T-cell (primary cell): ENCODE data around the gene CCDC87. TPM values are rescaled to one million over a fixed set of nuclear protein-coding genes. Genes with fewer than 3 reads are reported as not detected.

Experiments
- ATAC-seq, 4 experiments: fragments of 200-7000 bp in 3 of 4; fragments of 150-1000 bp in 1 of 4; cut with Tn5 transposase; replicated peaks in 1 of 4; 1 replicate in 3 of 4; 2 replicates in 1 of 4; pipeline ENCODE4 v1.10.0; 2021; ENCODE audit warnings: moderate library complexity in 3 of 4, mild to moderate bottlenecking in 2 of 4, moderate number of reproducible peaks in 1 of 4
- CTCF ChIA-PET, 2 donors: fragments of 300-600 bp; sonication (Branson Sonifier 250); formaldehyde crosslinking; loops; one replicate each; lab custom pipeline; 2022; ENCODE audit warnings: antibody characterized with exemption in 2 of 2; lab: Charles Lee
- POLR2A ChIA-PET, 2 donors: fragments of 300-600 bp; sonication (Branson Sonifier 250); formaldehyde crosslinking; loops; one replicate each; lab custom pipeline; 2022; ENCODE audit warnings: antibody characterized with exemption in 2 of 2; lab: Charles Lee
- DNase-seq, 35 experiments: peaks; one replicate each; pipeline versions ENCODE4 v3.0.0 to v3.0.0-alpha.2; 2013 to 2023
- H3K27ac ChIP-seq: one replicate; pipeline ENCODE4 v1.5.1; 2013; ENCODE audit warnings: low read length
- H3K27me3 ChIP-seq, 2 experiments: replicated peaks in 1 of 2; 1 replicate in 1 of 2; 2 replicates in 1 of 2; pipeline versions ENCODE4 v1.6.1 to v1.7.0; 2013; ENCODE audit warnings: low read length in 1 of 2, mixed read lengths in 1 of 2; ENCODE audit not compliant: control insufficient read depth in 2 of 2, insufficient read depth in 2 of 2; ENCODE audit errors: extremely low read depth in 1 of 2
- H3K36me3 ChIP-seq, 2 donors: 1 replicate in 1 of 2; 2 replicates in 1 of 2; pipeline versions ENCODE4 v1.6.1 to v1.7.0; 2013; ENCODE audit warnings: low read length in 1 of 2; ENCODE audit not compliant: control insufficient read depth in 2 of 2, insufficient read depth in 1 of 2; ENCODE audit errors: extremely low read depth in 1 of 2
- H3K4me1 ChIP-seq, 2 experiments: 1 replicate in 1 of 2; 2 replicates in 1 of 2; pipeline versions ENCODE4 v1.6.1 to v1.7.0; 2013; ENCODE audit warnings: low read length in 2 of 2, mixed read lengths in 1 of 2; ENCODE audit not compliant: insufficient read depth in 2 of 2, control insufficient read depth in 1 of 2; ENCODE audit errors: extremely low read depth in 1 of 2
- H3K4me3 ChIP-seq, 2 donors: 1 replicate in 1 of 2; 2 replicates in 1 of 2; pipeline versions ENCODE4 v1.5.1 to v1.7.0; 2013; ENCODE audit warnings: mild to moderate bottlenecking in 2 of 2, low read length in 1 of 2, moderate library complexity in 1 of 2; ENCODE audit not compliant: control insufficient read depth in 1 of 2; ENCODE audit errors: extremely low read depth in 1 of 2
- H3K9me3 ChIP-seq: 2 replicates; pipeline ENCODE4 v1.7.0; 2013
- H3K27ac Mint-ChIP-seq, 2 donors: one replicate each; pipeline ENCODE4 v1.8.0; 2020 to 2021; ENCODE audit warnings: mild to moderate bottlenecking in 2 of 2, mixed read lengths in 2 of 2
- H3K27me3 Mint-ChIP-seq, 2 donors: one replicate each; pipeline ENCODE4 v1.8.0; 2021 to 2022; ENCODE audit warnings: mixed read lengths in 2 of 2
- H3K36me3 Mint-ChIP-seq: one replicate; pipeline ENCODE4 v1.8.0; 2021; ENCODE audit warnings: mixed read lengths
- H3K4me1 Mint-ChIP-seq, 3 donors: one replicate each; pipeline ENCODE4 v1.8.0; 2020 to 2022; ENCODE audit warnings: mixed read lengths in 3 of 3, mild to moderate bottlenecking in 1 of 3
- H3K4me3 Mint-ChIP-seq, 3 donors: one replicate each; pipeline ENCODE4 v1.8.0; 2020 to 2022; ENCODE audit warnings: mild to moderate bottlenecking in 3 of 3, mixed read lengths in 3 of 3, moderate library complexity in 3 of 3
- H3K9me3 Mint-ChIP-seq, 3 donors: one replicate each; pipeline ENCODE4 v1.8.0; 2020 to 2022; ENCODE audit warnings: mixed read lengths in 3 of 3
- WGBS: methylation state at CpG from one replicate; pipeline ENCODE4 v1.1.5; 2013; ENCODE audit warnings: missing lambda C conversion rate; ENCODE audit not compliant: insufficient coverage; 5-methylcytosine and 5-hydroxymethylcytosine counted together
- total RNA-seq, 35 experiments: library from RNA in 6 of 35; stranded (reverse) in 6 of 35; fragments of 120-200 nt in 1 of 35; gene quantifications; one replicate each; pipeline versions ENCODE4 v1.2.1 to v1.2.4 and lab custom pipeline; 2013 to 2026

CCDC87 gene
- total RNA-seq, 5 donors from 2014 or later (not counting 1 experiment from before 2014, with no cell fraction given): 0.10 to 0.65 (median 0.32) TPM

- H3K27ac Mint-ChIP-seq: no peak overlapping the region
These were observed 10.2 kb upstream of the CCDC87 start for GRCh38 chr11:66603072-66603471.

DNA sequence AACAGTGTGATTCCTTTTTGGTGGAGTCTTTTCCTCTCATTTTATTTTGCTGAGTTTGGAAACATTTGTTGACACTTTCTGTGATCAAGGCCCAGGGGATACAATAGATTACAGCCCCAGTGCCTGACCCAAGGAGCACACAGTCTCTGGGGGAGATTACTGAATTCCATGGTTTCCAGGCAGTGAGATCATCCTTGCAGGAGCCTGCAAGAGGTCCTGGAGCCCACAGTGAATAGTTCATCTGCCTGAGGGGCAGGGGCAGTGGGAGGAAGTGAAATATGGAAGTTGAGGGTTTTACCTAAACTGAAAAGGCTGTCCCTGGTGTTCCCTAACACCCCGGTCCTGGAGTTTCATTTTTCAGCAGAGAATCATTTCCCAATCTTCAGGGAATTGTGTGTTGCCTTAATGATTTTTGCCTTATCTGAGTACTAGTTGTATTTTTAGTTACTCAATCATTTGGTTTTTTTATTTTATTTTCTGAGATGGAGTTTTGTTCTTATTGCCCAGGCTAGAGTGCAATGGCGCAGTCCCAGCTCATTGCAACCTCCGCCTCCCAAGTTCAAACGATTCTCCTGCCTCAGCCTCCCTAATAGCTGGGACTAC lies 7.9 kb upstream of the CCDC87 start:
- Mint-ChIP-seq H3K36me3 (peaks cover 26% of the 10 kb centered on the region), H3K9me3 (no peaks in the 10 kb centered on the region), H3K4me3 (no peak overlapping the region), H3K27ac (no peak overlapping the region), H3K4me1 (peaks cover 4 to 8% (median 7%) of the 10 kb centered on the region in 3 donors), H3K27me3 (no peaks in the 10 kb centered on the region)
- CTCF ChIA-PET: no interaction called here
- WGBS: 80% methylated on average over 1 of the region's 4 CpGs
- ATAC-seq (no peak), DNase-seq (no peak)
- no peaks in the 10 kb centered on the region for H3K27me3 ChIP-seq
- POLR2A ChIA-PET: no interaction called here
- peaks cover 0 to 3% of the 10 kb centered on the region in 2 experiments for H3K4me1 ChIP-seq
- H3K4me3 ChIP-seq: no peak overlapping the region
- no peak overlapping the region for H3K27ac ChIP-seq
- no peaks in the 10 kb centered on the region for H3K9me3 ChIP-seq
- H3K36me3 ChIP-seq: peaks cover 26 to 41% of the 10 kb centered on the region in 2 donors

More at GRCh38 chr11:66603072-66603471, 10.2 kb upstream of the CCDC87 start:
- Histone ChIP-seq H3K27me3 (no peaks in the 10 kb centered on the region), H3K36me3 (peaks cover 26 to 45% of the 10 kb centered on the region in 2 donors), H3K9me3 (no peaks in the 10 kb centered on the region), H3K4me3 (no peak overlapping the region), H3K4me1 (no peaks in the 10 kb centered on the region), H3K27ac (no peak overlapping the region)
- ChIA-PET CTCF (interaction anchor here in 1 of 2 donors (0.6 kb wide), 1 partner anchor 137 kb away, joined by 4 read pairs; no protein-coding TSS in a partner anchor), POLR2A (interaction anchor here in 1 of 2 donors (0.6 kb wide), 1 partner anchor 19 kb away, joined by 6 read pairs; no protein-coding TSS in a partner anchor)
- Mint-ChIP-seq H3K4me1 (peaks cover 0 to 3% (median under 1%) of the 10 kb centered on the region in 3 donors), H3K36me3 (peaks cover 26% of the 10 kb centered on the region), H3K9me3 (no peaks in the 10 kb centered on the region), H3K4me3 (no peak overlapping the region), H3K27me3 (no peaks in the 10 kb centered on the region)
- WGBS: 92% methylated on average over 5 of the region's 6 CpGs
- DNase-seq (no peak), ATAC-seq (no peak)

DNA sequence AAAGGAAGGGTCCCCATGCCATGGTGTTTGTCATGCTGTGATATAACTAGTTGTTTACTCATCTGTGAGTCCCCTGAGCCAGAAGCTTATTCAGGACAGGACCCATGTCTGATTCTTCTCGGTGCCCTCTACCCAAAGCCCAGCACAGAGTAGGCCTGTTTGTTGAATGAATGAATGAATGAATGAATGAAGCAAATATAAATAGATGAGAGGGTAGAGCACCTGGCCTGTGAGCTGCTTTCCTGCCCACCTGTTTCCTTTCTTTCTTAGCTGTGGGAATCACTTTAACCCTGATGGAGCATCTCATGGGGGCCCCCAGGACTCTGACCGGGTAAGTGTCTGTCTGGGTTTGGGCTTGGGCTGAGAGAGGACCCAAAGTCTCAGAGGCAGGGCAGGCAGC lies 7.4 kb upstream of the CCDC87 start:
- H3K27ac Mint-ChIP-seq: no peak overlapping the region
- Histone ChIP-seq H3K36me3 (peaks cover 21 to 36% of the 10 kb centered on the region in 2 donors), H3K27me3 (no peaks in the 10 kb centered on the region), H3K27ac (no peak overlapping the region), H3K4me1 (peaks cover 0 to 8% of the 10 kb centered on the region in 2 experiments), H3K9me3 (no peaks in the 10 kb centered on the region), H3K4me3 (no peak overlapping the region)
- no peak overlapping the region for H3K4me3 Mint-ChIP-seq
- H3K9me3 Mint-ChIP-seq: no peaks in the 10 kb centered on the region
- H3K4me1 Mint-ChIP-seq: peaks cover 9 to 13% (median 12%) of the 10 kb centered on the region in 3 donors
- CTCF ChIA-PET: no interaction called here
- no CpG with 5 or more reads among the region's 2 CpGs for WGBS
- POLR2A ChIA-PET: no interaction called here
- ATAC-seq: no peak
- peaks cover 23% of the 10 kb centered on the region for H3K36me3 Mint-ChIP-seq
- no peaks in the 10 kb centered on the region for H3K27me3 Mint-ChIP-seq
- no peak for DNase-seq

DNA sequence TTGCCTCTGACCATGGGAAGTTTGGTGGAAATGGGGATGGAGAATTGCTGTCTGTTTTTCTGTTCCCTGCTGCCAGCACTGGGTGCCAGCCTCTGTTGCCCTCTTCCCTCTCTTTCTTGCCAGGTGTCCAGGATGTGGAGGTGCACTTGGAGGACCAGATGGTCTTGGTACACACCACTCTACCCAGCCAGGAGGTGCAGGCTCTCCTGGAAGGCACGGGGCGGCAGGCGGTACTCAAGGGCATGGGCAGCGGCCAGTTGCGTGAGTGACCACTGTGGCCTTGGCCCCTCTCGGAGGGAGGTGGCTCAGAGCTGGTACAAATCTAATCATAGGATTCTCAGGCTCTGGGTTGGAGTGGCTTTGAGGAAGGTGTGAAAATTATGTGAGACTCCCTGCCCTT lies 6.1 kb upstream of the CCDC87 start:
- Histone ChIP-seq H3K27ac (no peak overlapping the region), H3K4me1 (peaks cover 0 to 18% of the 10 kb centered on the region in 2 experiments), H3K27me3 (no peaks in the 10 kb centered on the region), H3K36me3 (peaks cover 13 to 24% of the 10 kb centered on the region in 2 donors), H3K9me3 (no peaks in the 10 kb centered on the region), H3K4me3 (no peak overlapping the region)
- Mint-ChIP-seq H3K27me3 (no peaks in the 10 kb centered on the region), H3K9me3 (no peaks in the 10 kb centered on the region), H3K27ac (no peak overlapping the region), H3K36me3 (peaks cover 12% of the 10 kb centered on the region), H3K4me1 (peaks cover 17 to 22% (median 20%) of the 10 kb centered on the region in 3 donors), H3K4me3 (no peak overlapping the region)
- WGBS: 80% methylated on average over 2 of the region's 6 CpGs
- ATAC-seq: no peak
- CTCF ChIA-PET: no interaction called here
- DNase-seq: no peak
- POLR2A ChIA-PET: no interaction called here

DNA sequence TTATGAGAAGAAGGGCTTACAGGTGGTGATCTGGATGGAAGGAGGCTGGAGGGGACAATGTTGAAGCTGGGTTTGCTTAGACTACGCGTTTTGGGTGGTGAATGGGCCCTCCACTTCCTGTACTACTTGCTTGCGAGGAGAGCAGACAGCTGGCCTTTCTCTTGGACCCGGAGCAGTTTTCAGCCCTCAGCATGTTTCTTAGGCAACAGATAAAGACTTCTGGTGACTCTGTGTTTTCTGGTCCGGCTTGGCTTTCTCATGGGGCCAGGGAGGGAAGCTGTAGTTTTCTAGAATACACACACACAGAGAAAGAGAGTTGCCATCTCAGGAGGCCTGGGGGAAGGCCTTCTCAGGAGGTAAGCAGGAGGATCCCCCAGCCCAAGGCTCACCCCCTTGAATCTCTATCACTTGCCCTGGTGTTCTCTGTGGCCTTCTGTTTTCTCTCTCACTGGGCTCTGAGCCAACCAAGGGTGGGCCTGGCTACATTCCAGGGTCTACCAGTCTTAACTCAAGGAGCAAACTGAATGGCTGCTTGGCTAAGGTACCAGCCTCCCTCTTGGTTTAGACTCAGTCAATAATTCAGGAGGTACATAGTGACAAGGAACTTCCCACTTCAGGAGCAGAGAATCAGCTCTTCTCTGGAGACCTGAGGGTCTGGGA lies 2.5 kb upstream of the CCDC87 start:
- DNase-seq (peak in 1 of 35 experiments; percentile 19), ATAC-seq (no peak)
- peak overlapping the region; percentile 36 to 92 (median 67) for H3K4me3 Mint-ChIP-seq
- 100% methylated on average over 1 of the region's 5 CpGs for WGBS
- Histone ChIP-seq H3K4me3 (no peak overlapping the region), H3K36me3 (peaks cover 0 to 21% of the 10 kb centered on the region in 2 donors), H3K9me3 (no peaks in the 10 kb centered on the region), H3K27me3 (peaks cover 0 to 7% of the 10 kb centered on the region in 2 experiments), H3K27ac (peak overlapping the region; percentile 38), H3K4me1 (peaks cover 5 to 37% of the 10 kb centered on the region in 2 experiments)
- ChIA-PET POLR2A (interaction anchor here (0.6 to 1.5 kb wide), 4 partner anchors 21 to 43 kb away, joined by 3 to 15 read pairs (median 6); partner anchors contain the start of genes RBM14 (in 2 of the 2) and RBM4 (in 1 of the 2)), CTCF (no interaction called here)
- H3K36me3 Mint-ChIP-seq: peaks cover 3% of the 10 kb centered on the region
- H3K27me3 Mint-ChIP-seq: no peaks in the 10 kb centered on the region
- peaks cover 34 to 42% (median 38%) of the 10 kb centered on the region in 3 donors for H3K4me1 Mint-ChIP-seq
- peak overlapping the region; percentile 50 to 72 for H3K27ac Mint-ChIP-seq
- H3K9me3 Mint-ChIP-seq: no peaks in the 10 kb centered on the region

- Histone ChIP-seq H3K4me1 (peaks cover 5 to 37% of the 10 kb centered on the region in 2 experiments), H3K27me3 (peaks cover 0 to 7% of the 10 kb centered on the region in 2 experiments), H3K36me3 (peaks cover 0 to 5% of the 10 kb centered on the region in 2 donors), H3K27ac (peak overlapping the region; percentile 77), H3K4me3 (peak overlapping the region; percentile 68 to 79), H3K9me3 (no peaks in the 10 kb centered on the region)
- ChIA-PET POLR2A (interaction anchor here (0.5 to 1.0 kb wide), 2 partner anchors 35 to 42 kb away, joined by 4 read pairs; no protein-coding TSS in a partner anchor), CTCF (interaction anchor here in 1 of 2 donors (0.6 to 1.3 kb wide), 2 partner anchors 25 to 29 kb away, joined by 3 to 10 read pairs; no protein-coding TSS in a partner anchor)
- H3K27ac Mint-ChIP-seq: peak overlapping the region; percentile 99 to 100
- H3K27me3 Mint-ChIP-seq: no peaks in the 10 kb centered on the region
- no CpG with 5 or more reads among the region's 7 CpGs for WGBS
- H3K4me3 Mint-ChIP-seq: peak overlapping the region; percentile 92 to 100 (median 100)
- H3K9me3 Mint-ChIP-seq: no peaks in the 10 kb centered on the region
- DNase-seq: no peak
- no peak for ATAC-seq
- H3K4me1 Mint-ChIP-seq: peaks cover 34 to 42% (median 37%) of the 10 kb centered on the region in 3 donors
- H3K36me3 Mint-ChIP-seq: no peaks in the 10 kb centered on the region
These were observed 787 bp upstream of the CCDC87 start for GRCh38 chr11:66593650-66594049.
